WI38 (cell line): ENCODE measurements around the gene PPARA.

ENCODE experiments used
- H3K4me3 ChIP-seq: 2 replicates; pipeline ENCODE4 v1.5.1; 2011; ENCODE audit warnings: low read depth, mild to moderate bottlenecking, control low read depth, low read length
- TF ChIP-seq, protein P1 (sequence below): IDR thresholded peaks from 2 replicates; pipeline ENCODE4 v1.5.1; 2012; ENCODE audit warnings: low read depth, mild to moderate bottlenecking, control low read depth, low read length

The PPARA gene

GRCh38 chr22:46173152-46173551 lies 22.8 kb downstream of the PPARA start:
- H3K4me3 ChIP-seq = no peak overlapping the region
- TF ChIP-seq, protein P1, sequence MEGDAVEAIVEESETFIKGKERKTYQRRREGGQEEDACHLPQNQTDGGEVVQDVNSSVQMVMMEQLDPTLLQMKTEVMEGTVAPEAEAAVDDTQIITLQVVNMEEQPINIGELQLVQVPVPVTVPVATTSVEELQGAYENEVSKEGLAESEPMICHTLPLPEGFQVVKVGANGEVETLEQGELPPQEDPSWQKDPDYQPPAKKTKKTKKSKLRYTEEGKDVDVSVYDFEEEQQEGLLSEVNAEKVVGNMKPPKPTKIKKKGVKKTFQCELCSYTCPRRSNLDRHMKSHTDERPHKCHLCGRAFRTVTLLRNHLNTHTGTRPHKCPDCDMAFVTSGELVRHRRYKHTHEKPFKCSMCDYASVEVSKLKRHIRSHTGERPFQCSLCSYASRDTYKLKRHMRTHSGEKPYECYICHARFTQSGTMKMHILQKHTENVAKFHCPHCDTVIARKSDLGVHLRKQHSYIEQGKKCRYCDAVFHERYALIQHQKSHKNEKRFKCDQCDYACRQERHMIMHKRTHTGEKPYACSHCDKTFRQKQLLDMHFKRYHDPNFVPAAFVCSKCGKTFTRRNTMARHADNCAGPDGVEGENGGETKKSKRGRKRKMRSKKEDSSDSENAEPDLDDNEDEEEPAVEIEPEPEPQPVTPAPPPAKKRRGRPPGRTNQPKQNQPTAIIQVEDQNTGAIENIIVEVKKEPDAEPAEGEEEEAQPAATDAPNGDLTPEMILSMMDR = no peak

- no peak overlapping the region for H3K4me3 ChIP-seq
- TF ChIP-seq, protein P1 = no peak
These were observed 25.3 kb downstream of the PPARA start for GRCh38 chr22:46175631-46176030.

DNA sequence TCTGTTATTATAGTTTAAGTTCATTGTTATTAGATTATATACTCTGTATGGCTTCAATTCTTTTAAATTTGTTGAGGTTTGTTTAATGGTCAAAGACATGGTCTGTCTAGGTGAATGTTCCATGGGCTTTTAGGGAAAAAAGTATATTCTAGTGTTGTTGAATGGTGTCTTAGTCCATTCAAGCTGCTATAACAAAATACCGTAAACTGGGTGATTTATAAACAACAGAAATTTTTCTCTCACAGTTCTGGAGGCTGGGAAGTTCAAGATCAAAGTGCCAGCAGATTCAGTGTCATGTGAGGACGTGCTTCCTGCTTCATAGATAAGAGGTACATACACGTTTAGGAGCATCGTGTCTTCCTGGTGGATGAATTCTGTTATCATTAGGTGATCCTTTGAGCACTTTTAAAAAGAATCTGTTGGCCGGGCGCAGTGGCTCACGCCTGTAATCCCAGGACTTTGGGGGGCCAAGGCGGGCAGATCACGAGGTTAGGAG lies 26.2 kb downstream of the PPARA start:
- TF ChIP-seq, protein P1 = no peak
- no peak overlapping the region for H3K4me3 ChIP-seq

GRCh38 chr22:46178755-46179505 lies 28.6 kb downstream of the PPARA start:
- TF ChIP-seq, protein P1 = no peak
- no peak overlapping the region for H3K4me3 ChIP-seq

GRCh38 chr22:46179748-46180147 lies 29.4 kb downstream of the PPARA start:
- TF ChIP-seq, protein P1 = no peak
- no peak overlapping the region for H3K4me3 ChIP-seq

GRCh38 chr22:46180370-46181137 lies 30.2 kb downstream of the PPARA start:
- no peak overlapping the region for H3K4me3 ChIP-seq
- TF ChIP-seq, protein P1 = no peak

GRCh38 chr22:46183733-46184132 lies 33.4 kb downstream of the PPARA start:
- TF ChIP-seq, protein P1 = no peak
- no peak overlapping the region for H3K4me3 ChIP-seq
